GM12878 (cell line): Measurements from ENCODE around the gene LRRC63. TPM values are rescaled to one million over a fixed set of nuclear protein-coding genes. Genes with fewer than 3 reads are reported as not detected.
A peak's percentile ranks its signal among the peaks of the same experiment; 100 is the strongest.

Source experiments
- ATAC-seq: fragments of 200-7000 bp; cut with Tn5 transposase; 3 replicates; pipeline ENCODE4 v1.9.1; 2020; ENCODE audit warnings: mild to moderate bottlenecking, moderate library complexity
- BruUV-seq: library from RNA; stranded (reverse); fragments of 400-500 nt; replicated peaks from 2 replicates; lab custom pipeline; 2021; lab: Mats Ljungman, UMichigan
- CTCF ChIA-PET: fragments of 300-600 bp; sonication (Branson Sonifier 250); formaldehyde crosslinking; extraction: SDS; loops from one replicate; lab custom pipeline; 2021; ENCODE audit warnings: inconsistent platforms; lab: Yijun Ruan, JAX
- POLR2A ChIA-PET: fragments of 350-600 bp; formaldehyde crosslinking; extraction: SDS; loops from one replicate; lab custom pipeline; 2021; ENCODE audit warnings: inconsistent platforms; lab: Charles Lee
- RAD21 ChIA-PET: fragments of 300-600 bp; sonication (Branson Sonifier 250); formaldehyde crosslinking; loops from one replicate; lab custom pipeline; 2023; ENCODE audit warnings: antibody characterized with exemption; ENCODE audit not compliant: unreplicated experiment; lab: Charles Lee
- SMC1A ChIA-PET: fragments of 300-600 bp; sonication (Branson Sonifier 250); formaldehyde crosslinking; loops from one replicate; lab custom pipeline; 2023; ENCODE audit not compliant: unreplicated experiment, uncharacterized antibody; lab: Charles Lee
- DNase-seq: peaks from one replicate; pipeline ENCODE4 v3.0.0-alpha.2; 2011; ENCODE audit warnings: low read depth, low spot score
- FAIRE-seq: peaks from 3 replicates; lab custom pipeline; 2011; peaks lifted over from hg19 to GRCh38; lab: Jason Lieb, UNC
- H2AFZ ChIP-seq: 2 replicates; pipeline ENCODE4 v1.6.0; 2011; ENCODE audit warnings: low read depth, low read length, control low read depth; ENCODE audit not compliant: control insufficient read depth
- H3K27ac ChIP-seq: 2 replicates; pipeline ENCODE4 v1.5.1; 2011; ENCODE audit warnings: control low read depth; ENCODE audit not compliant: control insufficient read depth, insufficient read depth
- H3K27me3 ChIP-seq, 2 experiments: replicated peaks in 1 of 2; 2 replicates each; pipeline versions ENCODE4 v1.6.0 to v1.6.1; 2011; ENCODE audit warnings: low read length in 1 of 2; ENCODE audit not compliant: control insufficient read depth in 2 of 2, insufficient read depth in 2 of 2
- H3K36me3 ChIP-seq, 2 experiments: 2 replicates each; pipeline ENCODE4 v1.5.1; 2011; ENCODE audit warnings: low read length in 1 of 2; ENCODE audit not compliant: control insufficient read depth in 2 of 2, insufficient read depth in 2 of 2
- H3K4me1 ChIP-seq: 2 replicates; pipeline ENCODE4 v1.6.1; 2011; ENCODE audit warnings: mild to moderate bottlenecking, low read length, moderate library complexity, mixed read lengths; ENCODE audit not compliant: control insufficient read depth, insufficient read depth
- H3K4me2 ChIP-seq: 2 replicates; pipeline ENCODE4 v1.6.0; 2011; ENCODE audit warnings: control low read depth; ENCODE audit not compliant: control insufficient read depth, insufficient read depth
- H3K4me3 ChIP-seq: fragments of 200-600 bp; sonication (generic); 2 replicates; pipeline ENCODE4 v1.5.1; 2016
- H3K79me2 ChIP-seq: 2 replicates; pipeline ENCODE4 v1.6.0; 2011; ENCODE audit warnings: low read length; ENCODE audit not compliant: control insufficient read depth, insufficient read depth
- H3K9ac ChIP-seq: 2 replicates; pipeline ENCODE4 v1.8.0; 2011; ENCODE audit warnings: low read length, control low read depth, mixed read lengths; ENCODE audit not compliant: control insufficient read depth, insufficient read depth
- H3K9me3 ChIP-seq: replicated peaks from 3 replicates; pipeline ENCODE4 v1.5.1; 2011; ENCODE audit warnings: mild to moderate bottlenecking, low read length; ENCODE audit not compliant: control insufficient read depth, insufficient read depth
- H4K20me1 ChIP-seq: 2 replicates; pipeline ENCODE4 v1.6.0; 2011; ENCODE audit not compliant: control insufficient read depth, insufficient read depth
- ATF7 ChIP-seq: fragments of 450-650 bp; IDR thresholded peaks from 2 replicates; pipeline ENCODE4 v1.6.1; 2016; ENCODE audit warnings: low read depth, mild to moderate bottlenecking
- CHD1 ChIP-seq: IDR thresholded peaks from 2 replicates; pipeline ENCODE4 v1.6.1; 2012; ENCODE audit warnings: low read depth, low read length, improper control_type of control experiment
- EED ChIP-seq: sonication (generic); IDR thresholded peaks from 2 replicates; pipeline ENCODE4 v1.6.1; 2016; ENCODE audit warnings: antibody characterized with exemption, low read depth
- HDAC2 ChIP-seq: fragments of 200-600 bp; sonication (generic); IDR thresholded peaks from 2 replicates; pipeline ENCODE4 v1.6.1; 2017
- IKZF2 ChIP-seq, 2 experiments: fragments of 450-650 bp; IDR thresholded peaks; 2 replicates each; pipeline ENCODE4 v1.6.1; 2017; ENCODE audit warnings: mild to moderate bottlenecking in 2 of 2, moderate library complexity in 2 of 2
- MLLT1 ChIP-seq: fragments of 450-650 bp; IDR thresholded peaks from 2 replicates; pipeline ENCODE4 v1.6.1; 2016; ENCODE audit warnings: mild to moderate bottlenecking
- MTA2 ChIP-seq: fragments of 450-650 bp; IDR thresholded peaks from 2 replicates; pipeline ENCODE4 v1.6.1; 2016; ENCODE audit warnings: low read depth, mild to moderate bottlenecking, moderate library complexity
- MXI1 ChIP-seq: fragments of 150-350 bp; IDR thresholded peaks from 2 replicates; pipeline ENCODE4 v1.6.1; 2011; ENCODE audit warnings: low read depth, mild to moderate bottlenecking, inconsistent platforms, low read length, improper control_type of control experiment
- NFXL1 ChIP-seq: fragments of 450-650 bp; IDR thresholded peaks from 2 replicates; pipeline ENCODE4 v1.6.1; 2017; ENCODE audit warnings: antibody characterized with exemption, mild to moderate bottlenecking, borderline replicate concordance
- PKNOX1 ChIP-seq: fragments of 450-650 bp; IDR thresholded peaks from 2 replicates; pipeline ENCODE4 v1.6.1; 2016; ENCODE audit warnings: mild to moderate bottlenecking
- RELA ChIP-seq: fragments of 450-650 bp; IDR thresholded peaks from 2 replicates; pipeline ENCODE4 v1.8.0; 2014; ENCODE audit warnings: borderline replicate concordance; ENCODE audit not compliant: partially characterized antibody
- SIX5 ChIP-seq: IDR thresholded peaks from 2 replicates; pipeline ENCODE4 v1.6.1; 2011; ENCODE audit warnings: mild to moderate bottlenecking, low read depth, low read length, moderate library complexity; ENCODE audit not compliant: severe bottlenecking
- SMAD1 ChIP-seq: fragments of 450-650 bp; IDR thresholded peaks from 2 replicates; pipeline ENCODE4 v1.6.1; 2018; ENCODE audit warnings: mild to moderate bottlenecking, low read depth; ENCODE audit not compliant: partially characterized antibody
- TARDBP ChIP-seq: IDR thresholded peaks from 2 replicates; pipeline ENCODE4 v1.6.1; 2016; ENCODE audit warnings: borderline replicate concordance
- YY1 ChIP-seq: IDR thresholded peaks from 2 replicates; pipeline ENCODE4 v1.6.1; 2011; ENCODE audit warnings: low read depth, mild to moderate bottlenecking, low read length
- ZNF622 ChIP-seq: fragments of 450-650 bp; IDR thresholded peaks from 2 replicates; pipeline ENCODE4 v1.6.1; 2017; ENCODE audit warnings: mild to moderate bottlenecking, inconsistent platforms
- WGBS: methylation state at CpG from one replicate; pipeline ENCODE4 v1.1.6; 2016; ENCODE audit warnings: low lambda C conversion rate; ENCODE audit not compliant: insufficient replicate concordance, insufficient coverage; ENCODE audit errors: missing lambda C conversion rate; 5-methylcytosine and 5-hydroxymethylcytosine counted together
- in situ Hi-C: fragments of 300-500 bp; cut with MboI; formaldehyde crosslinking; loops from 9 replicates; pipeline ENCODE4 v1.14.3; 2018; ENCODE audit warnings: mixed read lengths
- intact Hi-C: fragments of 100-400 bp; cut with micrococcal nuclease; formaldehyde crosslinking; loops from one replicate; pipeline ENCODE4 v1.14.2; 2022; ENCODE audit not compliant: unreplicated experiment
- polyA plus RNA-seq, 11 experiments: library from polyadenylated mRNA; depleted of rRNA in 4 of 11; unstranded in 6 of 11; stranded (reverse) in 5 of 11; fragments of >200 nt; fragmentation: Nextera tagmentation in 4 of 11; fragmentation: Illumina TruSeq in 1 of 11; extraction: Ambion mirVana in 4 of 11; extraction: Trizol in 1 of 11; gene quantifications; 1 replicate in 1 of 11; 2 replicates in 10 of 11; pipeline versions ENCODE4 v1.2.1 to v1.2.3, GENCODE V29; 2011 to 2016; ENCODE audit warnings: inconsistent platforms in 2 of 11, missing spikeins in 2 of 11, low read depth in 1 of 11
- total RNA-seq, 4 experiments: library from RNA; depleted of rRNA in 3 of 4; stranded (reverse); fragments of >200 nt in 3 of 4; fragmentation: Illumina TruSeq in 1 of 4; extraction: Trizol in 1 of 4; gene quantifications; 2 replicates each; pipeline versions ENCODE4 v1.2.1 to v1.2.3, GENCODE V29; 2013 to 2021
- TF ChIP-seq, protein P1 (sequence below): IDR thresholded peaks from 2 replicates; pipeline ENCODE4 v1.6.1; 2011; ENCODE audit warnings: borderline replicate concordance, low read depth, mild to moderate bottlenecking, moderate library complexity, mixed read lengths, low read length; ENCODE audit not compliant: insufficient read depth; ENCODE audit errors: extremely low read length
- TF ChIP-seq, protein P2 (sequence below): IDR thresholded peaks from 2 replicates; pipeline ENCODE4 v1.6.1; 2012; ENCODE audit warnings: low read depth, low read length, improper control_type of control experiment

The LRRC63 gene
- total and polyA plus RNA-seq, 10 of the 15 experiments (the other 5 are each of a cell fraction or from before 2014, with no cell fraction given): 0.34 to 0.98 (median 0.76) TPM; not detected in 1

- no peak for TF ChIP-seq TARDBP
- TF ChIP-seq, protein P1, sequence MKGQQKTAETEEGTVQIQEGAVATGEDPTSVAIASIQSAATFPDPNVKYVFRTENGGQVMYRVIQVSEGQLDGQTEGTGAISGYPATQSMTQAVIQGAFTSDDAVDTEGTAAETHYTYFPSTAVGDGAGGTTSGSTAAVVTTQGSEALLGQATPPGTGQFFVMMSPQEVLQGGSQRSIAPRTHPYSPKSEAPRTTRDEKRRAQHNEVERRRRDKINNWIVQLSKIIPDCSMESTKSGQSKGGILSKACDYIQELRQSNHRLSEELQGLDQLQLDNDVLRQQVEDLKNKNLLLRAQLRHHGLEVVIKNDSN: no peak
- TF ChIP-seq NFXL1: no peak
These were observed 29.8 kb upstream of the LRRC63 start, which contains the start of gene LCP1 (continued) for GRCh38 chr13:46181840-46182490.

GRCh38 chr13:46182491-46182877 is 29.2 kb upstream of the LRRC63 start:
- peaks cover 0 to 5% of the 10 kb centered on the region in 2 experiments; a peak in 1 of 4 replicates for H3K36me3 ChIP-seq
- no peaks in the 10 kb centered on the region for H3K9me3 ChIP-seq
- SMC1A ChIA-PET: interaction anchor here (0.6 to 14.6 kb wide), 8 partner anchors 18 to 481 kb away, joined by 3 to 295 read pairs (median 3); partner anchors contain the start of genes CBY2 and RUBCNL
- peaks cover 7% of the 10 kb centered on the region for H3K4me1 ChIP-seq
- in situ Hi-C loops: no loop called here
- 0% methylated on average over 2 of the region's 2 CpGs for WGBS
- ATAC-seq (peak; percentile 9), DNase-seq (no peak), FAIRE-seq (no peak)
- peak overlapping the region; percentile 68 for H3K4me3 ChIP-seq
- intact Hi-C loops: loop anchor here (1.0 to 5.0 kb wide), 4 partner anchors 15 to 205 kb away; partner anchors contain the start of genes RUBCNL and ZC3H13
- TSS peak; percentile 98 for BruUV-seq
- peak overlapping the region; percentile 94 for H3K9ac ChIP-seq
- H2AFZ ChIP-seq: peak overlapping the region; percentile 61
- H3K27me3 ChIP-seq: no peaks in the 10 kb centered on the region
- H3K79me2 ChIP-seq: peaks cover 68% of the 10 kb centered on the region
- no peaks in the 10 kb centered on the region for H4K20me1 ChIP-seq
- RAD21 ChIA-PET: interaction anchor here (0.9 to 10.9 kb wide), 8 partner anchors 15 to 558 kb away, joined by 3 to 184 read pairs (median 6); partner anchors contain the start of gene CBY2
- peak overlapping the region; percentile 88 for H3K4me2 ChIP-seq
- CTCF ChIA-PET: interaction anchor here (0.8 to 17.1 kb wide), 10 partner anchors 8 to 481 kb away, joined by 3 to 172 read pairs (median 5); no protein-coding TSS in a partner anchor
- peak overlapping the region; percentile 99 for H3K27ac ChIP-seq
- POLR2A ChIA-PET: interaction anchor here (0.7 to 5.4 kb wide), 10 partner anchors 10 to 489 kb away, joined by 3 to 52 read pairs (median 6); partner anchors contain the start of gene CBY2
- no peak for TF ChIP-seq SMAD1
- TF ChIP-seq MTA2: peak; percentile 24
- peak; percentile 33; the same call in 1 of the 2 replicates for TF ChIP-seq CHD1
- 0 out of 4 replicates have a peak, but pooled peaks of 1 of the 2 experiments have one; percentile 3 for TF ChIP-seq IKZF2 (IDR thresholded peaks at IDR 0.05)
- TF ChIP-seq SIX5: no peak
- TF ChIP-seq EED: no peak
- TF ChIP-seq PKNOX1: no peak
- no peak for TF ChIP-seq MLLT1
- no peak for TF ChIP-seq MXI1
- peak; percentile 17 for TF ChIP-seq RELA
- TF ChIP-seq ZNF622: no peak
- no peak for TF ChIP-seq YY1
- 0 out of 2 replicates have a peak, but pooled peaks have one; percentile 5 for TF ChIP-seq ATF7
- TF ChIP-seq, protein P2, sequence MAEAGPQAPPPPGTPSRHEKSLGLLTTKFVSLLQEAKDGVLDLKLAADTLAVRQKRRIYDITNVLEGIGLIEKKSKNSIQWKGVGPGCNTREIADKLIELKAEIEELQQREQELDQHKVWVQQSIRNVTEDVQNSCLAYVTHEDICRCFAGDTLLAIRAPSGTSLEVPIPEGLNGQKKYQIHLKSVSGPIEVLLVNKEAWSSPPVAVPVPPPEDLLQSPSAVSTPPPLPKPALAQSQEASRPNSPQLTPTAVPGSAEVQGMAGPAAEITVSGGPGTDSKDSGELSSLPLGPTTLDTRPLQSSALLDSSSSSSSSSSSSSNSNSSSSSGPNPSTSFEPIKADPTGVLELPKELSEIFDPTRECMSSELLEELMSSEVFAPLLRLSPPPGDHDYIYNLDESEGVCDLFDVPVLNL: no peak
- TF ChIP-seq HDAC2: no peak
